Keratinocyte (primary cell): ENCODE data around the gene SLC5A2.

Experiments used
- CTCF ChIP-seq, 3 experiments: IDR thresholded peaks in 1 of 3; conservative IDR thresholded peaks in 1 of 3; optimal IDR thresholded peaks in 1 of 3; 2 replicates in 2 of 3; 3 replicates in 1 of 3; pipeline versions ENCODE3 to v1.5.1; 2011; ENCODE audit warnings: low read length in 3 of 3, mild to moderate bottlenecking in 3 of 3, moderate library complexity in 2 of 3, control low read depth in 1 of 3, inconsistent platforms in 1 of 3; ENCODE audit not compliant: insufficient read depth in 2 of 3; ENCODE audit errors: extremely low read depth in 1 of 3
- EZH2 ChIP-seq: IDR thresholded peaks from one replicate; pipeline ENCODE4 v1.6.1; 2012; ENCODE audit warnings: inconsistent platforms, mild to moderate bottlenecking, low read length, moderate library complexity

DNA sequence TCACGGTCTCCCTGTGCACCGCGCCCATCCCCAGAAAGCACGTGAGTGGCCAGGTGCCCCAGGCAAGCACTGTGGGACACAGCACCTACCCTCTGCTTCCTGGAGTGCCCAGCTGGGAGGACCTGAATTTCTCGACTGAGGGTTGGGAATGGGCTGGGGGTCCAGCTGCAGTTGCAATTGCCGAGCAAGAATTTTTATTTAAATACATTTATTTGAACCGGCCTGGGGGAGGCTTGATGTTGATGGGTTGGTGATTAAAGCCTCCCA, 6.3 kb downstream of the SLC5A2 start:
- TF ChIP-seq CTCF (optimal IDR thresholded peaks at IDR 0.05 in 1 of 3, IDR thresholded peaks at IDR 0.05 in 1 of 3, conservative IDR thresholded peaks at IDR 0.05 in 1 of 3; ENCODE audit: extremely low read depth in 1 of 3, insufficient read depth in 2 of 3, low read length in 3 of 3) (no peak), EZH2 (no peak)
